Measurements from ENCODE around the gene IMMP2L. TPM values are rescaled to one million over a fixed set of nuclear protein-coding genes. Genes with fewer than 3 reads are reported as not detected.

Gene IMMP2L
- total RNA-seq, 1 donor from 2014 or later, result 21.5 TPM

DNA sequence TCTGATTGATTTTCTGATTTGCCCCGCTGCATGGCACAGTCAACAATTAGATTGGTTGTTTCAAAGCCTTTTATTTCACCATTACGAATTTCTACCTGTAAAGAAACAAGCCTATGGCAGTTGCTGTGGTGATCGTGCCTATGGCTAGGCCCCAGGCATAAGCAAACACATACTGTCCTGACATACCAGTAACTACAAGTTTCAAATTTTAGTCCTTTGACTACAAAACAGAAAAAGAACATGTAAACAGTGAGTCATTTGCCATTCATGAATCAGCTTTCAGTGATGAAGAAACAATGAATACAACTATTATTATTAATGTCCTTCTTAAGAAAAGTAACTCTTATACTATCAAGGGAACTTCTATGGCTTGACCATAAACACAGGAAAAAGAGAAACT lies 639.4 kb downstream of the IMMP2L start:
- H3K9me3 Mint-ChIP-seq, result no peaks in the 10 kb centered on the region
- no peak overlapping the region for H3K27ac Mint-ChIP-seq
- Histone ChIP-seq H3K4me3 (no peak overlapping the region), H3K9me3 (ENCODE audit: low read depth) (no peaks in the 10 kb centered on the region), H2AFZ (replicated peaks) (no peak overlapping the region), H3K9ac (no peak overlapping the region), H3K27me3 (no peaks in the 10 kb centered on the region), H3K4me1 (no peaks in the 10 kb centered on the region), H3K36me3 (no peaks in the 10 kb centered on the region), H3K27ac (no peak overlapping the region), H3K4me2 (no peak overlapping the region), H3K79me2 (ENCODE audit: low read depth) (no peaks in the 10 kb centered on the region), H3F3A (ENCODE audit: low read depth) (no peaks in the 10 kb centered on the region), H4K20me1 (ENCODE audit: low read depth) (no peaks in the 10 kb centered on the region)
- no peaks in the 10 kb centered on the region for H3K36me3 Mint-ChIP-seq
- TF ChIP-seq, protein P1, sequence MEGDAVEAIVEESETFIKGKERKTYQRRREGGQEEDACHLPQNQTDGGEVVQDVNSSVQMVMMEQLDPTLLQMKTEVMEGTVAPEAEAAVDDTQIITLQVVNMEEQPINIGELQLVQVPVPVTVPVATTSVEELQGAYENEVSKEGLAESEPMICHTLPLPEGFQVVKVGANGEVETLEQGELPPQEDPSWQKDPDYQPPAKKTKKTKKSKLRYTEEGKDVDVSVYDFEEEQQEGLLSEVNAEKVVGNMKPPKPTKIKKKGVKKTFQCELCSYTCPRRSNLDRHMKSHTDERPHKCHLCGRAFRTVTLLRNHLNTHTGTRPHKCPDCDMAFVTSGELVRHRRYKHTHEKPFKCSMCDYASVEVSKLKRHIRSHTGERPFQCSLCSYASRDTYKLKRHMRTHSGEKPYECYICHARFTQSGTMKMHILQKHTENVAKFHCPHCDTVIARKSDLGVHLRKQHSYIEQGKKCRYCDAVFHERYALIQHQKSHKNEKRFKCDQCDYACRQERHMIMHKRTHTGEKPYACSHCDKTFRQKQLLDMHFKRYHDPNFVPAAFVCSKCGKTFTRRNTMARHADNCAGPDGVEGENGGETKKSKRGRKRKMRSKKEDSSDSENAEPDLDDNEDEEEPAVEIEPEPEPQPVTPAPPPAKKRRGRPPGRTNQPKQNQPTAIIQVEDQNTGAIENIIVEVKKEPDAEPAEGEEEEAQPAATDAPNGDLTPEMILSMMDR (IDR thresholded peaks at IDR 0.05), result no peak
- TF ChIP-seq EZH2phosphoT487 (IDR thresholded peaks at IDR 0.05) (no peak), EZH2 (IDR thresholded peaks at IDR 0.05) (no peak)
- peaks cover 3% of the 10 kb centered on the region for H3K4me1 Mint-ChIP-seq
- H3K4me3 Mint-ChIP-seq, result no peak overlapping the region
- H3K27me3 Mint-ChIP-seq (ENCODE audit: insufficient read depth, low read depth), result no peaks in the 10 kb centered on the region
- DNase-seq (ENCODE audit: low spot score), result no peak

DNA sequence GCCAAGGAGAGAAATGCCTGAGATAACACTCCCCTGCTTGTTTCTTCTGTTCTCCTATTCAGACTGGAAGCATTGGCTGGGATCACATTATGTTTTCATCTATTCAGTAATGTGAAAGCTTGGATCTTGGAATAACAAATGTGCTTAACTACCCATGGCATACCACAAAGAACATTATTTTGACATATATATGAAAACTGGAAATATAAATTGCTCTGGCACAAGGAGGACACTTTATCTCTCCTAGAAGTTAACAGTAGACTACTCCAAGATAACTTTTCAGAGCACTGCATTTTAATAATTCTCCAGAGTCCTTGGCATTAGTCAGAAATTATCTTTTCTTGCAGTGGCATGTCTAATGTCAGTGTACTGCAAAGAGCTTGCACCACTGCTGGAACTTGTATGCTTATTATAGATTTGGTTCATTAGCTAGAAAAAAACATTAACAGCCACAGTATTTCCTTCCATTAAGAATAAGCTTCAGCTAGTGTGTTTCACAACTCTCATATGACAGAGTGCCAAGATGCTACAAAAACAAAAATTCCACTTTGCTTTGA lies 640.6 kb downstream of the IMMP2L start:
- peaks cover 3% of the 10 kb centered on the region for H3K4me1 Mint-ChIP-seq
- H3K27ac ChIP-seq, result no peak overlapping the region
- DNase-seq (ENCODE audit: low spot score), result no peak
- H4K20me1 ChIP-seq (ENCODE audit: low read depth), result no peaks in the 10 kb centered on the region
- H3K4me1 ChIP-seq, result no peaks in the 10 kb centered on the region
- H3K79me2 ChIP-seq (ENCODE audit: low read depth), result no peaks in the 10 kb centered on the region
- TF ChIP-seq EZH2phosphoT487 (IDR thresholded peaks at IDR 0.05) (no peak), EZH2 (IDR thresholded peaks at IDR 0.05) (no peak)
- TF ChIP-seq, protein P1 (IDR thresholded peaks at IDR 0.05), result no peak
- no peaks in the 10 kb centered on the region for H3F3A ChIP-seq (ENCODE audit: low read depth)
- no peak overlapping the region for H3K4me3 ChIP-seq
- H3K27me3 ChIP-seq, result no peaks in the 10 kb centered on the region
- no peak overlapping the region for H3K9ac ChIP-seq
- H3K4me2 ChIP-seq, result no peak overlapping the region
- H3K4me3 Mint-ChIP-seq, result no peak overlapping the region
- H3K36me3 ChIP-seq, result no peaks in the 10 kb centered on the region
- no peak overlapping the region for H2AFZ ChIP-seq (replicated peaks)
- no peaks in the 10 kb centered on the region for H3K9me3 ChIP-seq (ENCODE audit: low read depth)
- H3K36me3 Mint-ChIP-seq, result no peaks in the 10 kb centered on the region
- no peak overlapping the region for H3K27ac Mint-ChIP-seq
- no peaks in the 10 kb centered on the region for H3K9me3 Mint-ChIP-seq
- H3K27me3 Mint-ChIP-seq (ENCODE audit: insufficient read depth, low read depth), result no peaks in the 10 kb centered on the region

DNA sequence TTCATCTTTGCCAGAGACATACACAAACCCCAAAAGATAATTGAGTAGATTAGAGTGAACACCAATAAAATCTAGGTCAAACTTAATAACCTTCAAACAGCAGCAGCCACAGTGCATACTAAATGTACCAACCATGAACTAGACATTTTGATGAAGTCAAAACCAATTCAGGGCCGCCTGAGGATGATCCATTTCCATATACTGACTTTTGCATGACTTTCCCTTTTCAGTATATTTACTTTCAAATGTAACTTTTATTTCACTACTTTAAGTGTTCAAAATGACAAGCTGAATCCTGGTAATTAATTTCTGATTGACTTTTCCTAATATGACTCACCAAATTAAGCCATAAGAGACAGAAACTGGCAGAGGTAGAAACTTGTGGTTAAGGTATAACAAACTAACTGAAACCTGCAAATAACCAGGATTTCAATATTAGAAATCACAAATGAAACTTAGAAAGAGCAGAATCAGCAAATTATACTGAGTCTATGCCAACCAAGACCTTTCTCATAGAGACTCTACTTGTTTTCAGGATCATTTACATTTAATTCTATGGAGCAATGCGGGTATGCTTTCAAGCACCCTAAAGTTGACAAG lies 643.2 kb downstream of the IMMP2L start:
- no peak for DNase-seq (ENCODE audit: low spot score)
- Histone ChIP-seq H3K36me3 (no peaks in the 10 kb centered on the region), H3F3A (ENCODE audit: low read depth) (no peaks in the 10 kb centered on the region), H3K79me2 (ENCODE audit: low read depth) (no peaks in the 10 kb centered on the region), H4K20me1 (ENCODE audit: low read depth) (no peaks in the 10 kb centered on the region), H3K9me3 (ENCODE audit: low read depth) (no peaks in the 10 kb centered on the region), H3K27ac (no peak overlapping the region), H3K9ac (no peak overlapping the region), H3K4me3 (no peak overlapping the region), H3K27me3 (no peaks in the 10 kb centered on the region), H3K4me2 (no peak overlapping the region), H2AFZ (replicated peaks) (no peak overlapping the region), H3K4me1 (no peaks in the 10 kb centered on the region)
- Mint-ChIP-seq H3K36me3 (no peaks in the 10 kb centered on the region), H3K9me3 (peaks cover 2% of the 10 kb centered on the region), H3K27me3 (ENCODE audit: insufficient read depth, low read depth) (no peaks in the 10 kb centered on the region), H3K4me3 (no peak overlapping the region), H3K4me1 (peaks cover 3% of the 10 kb centered on the region), H3K27ac (no peak overlapping the region)
- TF ChIP-seq, protein P1 (IDR thresholded peaks at IDR 0.05), result no peak
- TF ChIP-seq EZH2 (IDR thresholded peaks at IDR 0.05) (no peak), EZH2phosphoT487 (IDR thresholded peaks at IDR 0.05) (no peak)
